IPS-18a (cell line): ENCODE data around the gene AOPEP.

Experiments
- H3K27ac ChIP-seq: one replicate; pipeline ENCODE4 v1.5.1; 2013; ENCODE audit warnings: low read length
- H3K27me3 ChIP-seq: one replicate; pipeline ENCODE4 v1.6.1; 2013; ENCODE audit warnings: mild to moderate bottlenecking, low read length; ENCODE audit not compliant: control insufficient read depth, insufficient read depth
- H3K36me3 ChIP-seq: one replicate; pipeline ENCODE4 v1.6.1; 2013; ENCODE audit warnings: low read depth, low read length; ENCODE audit not compliant: control insufficient read depth
- H3K4me1 ChIP-seq: one replicate; pipeline ENCODE4 v1.6.1; 2013; ENCODE audit warnings: low read depth, low read length; ENCODE audit not compliant: control insufficient read depth
- H3K4me3 ChIP-seq: one replicate; pipeline ENCODE4 v1.5.1; 2013; ENCODE audit warnings: low read length
- H3K9ac ChIP-seq: one replicate; pipeline ENCODE4 v1.6.1; 2013; ENCODE audit warnings: mild to moderate bottlenecking, low read length, moderate library complexity
- H3K9me3 ChIP-seq: one replicate; pipeline ENCODE4 v1.6.1; 2013; ENCODE audit warnings: low read depth, low read length; ENCODE audit not compliant: control insufficient read depth

Gene AOPEP

GRCh38 chr9:94920420-94921091 lies 194.1 kb downstream of the AOPEP start:
- H3K27ac ChIP-seq: no peak overlapping the region
- no peaks in the 10 kb centered on the region for H3K27me3 ChIP-seq
- H3K9me3 ChIP-seq: no peaks in the 10 kb centered on the region
- H3K36me3 ChIP-seq: no peaks in the 10 kb centered on the region
- H3K9ac ChIP-seq: no peak overlapping the region
- H3K4me1 ChIP-seq: peaks cover 19% of the 10 kb centered on the region
- H3K4me3 ChIP-seq: no peak overlapping the region

- H3K4me1 ChIP-seq: peaks cover 19% of the 10 kb centered on the region
- H3K27me3 ChIP-seq: no peaks in the 10 kb centered on the region
- no peaks in the 10 kb centered on the region for H3K9me3 ChIP-seq
- H3K36me3 ChIP-seq: no peaks in the 10 kb centered on the region
- H3K4me3 ChIP-seq: no peak overlapping the region
- no peak overlapping the region for H3K27ac ChIP-seq
- H3K9ac ChIP-seq: no peak overlapping the region
These were observed 194.6 kb downstream of the AOPEP start for GRCh38 chr9:94921092-94921471.

- Histone ChIP-seq H3K4me3 (no peak overlapping the region), H3K36me3 (no peaks in the 10 kb centered on the region), H3K27me3 (no peaks in the 10 kb centered on the region), H3K9me3 (no peaks in the 10 kb centered on the region), H3K9ac (no peak overlapping the region), H3K27ac (no peak overlapping the region), H3K4me1 (peaks cover 19% of the 10 kb centered on the region)
These were observed 195.2 kb downstream of the AOPEP start for GRCh38 chr9:94921656-94922055.

- no peak overlapping the region for H3K27ac ChIP-seq
- H3K4me1 ChIP-seq: peaks cover 19% of the 10 kb centered on the region
- H3K36me3 ChIP-seq: no peaks in the 10 kb centered on the region
- H3K9me3 ChIP-seq: no peaks in the 10 kb centered on the region
- H3K9ac ChIP-seq: no peak overlapping the region
- no peak overlapping the region for H3K4me3 ChIP-seq
- H3K27me3 ChIP-seq: no peaks in the 10 kb centered on the region
These were observed 195.7 kb downstream of the AOPEP start for GRCh38 chr9:94922098-94922607.

- H3K9ac ChIP-seq: no peak overlapping the region
- no peaks in the 10 kb centered on the region for H3K36me3 ChIP-seq
- no peak overlapping the region for H3K4me3 ChIP-seq
- peaks cover 19% of the 10 kb centered on the region for H3K4me1 ChIP-seq
- no peaks in the 10 kb centered on the region for H3K9me3 ChIP-seq
- no peak overlapping the region for H3K27ac ChIP-seq
- H3K27me3 ChIP-seq: no peaks in the 10 kb centered on the region
These were observed 196.2 kb downstream of the AOPEP start for GRCh38 chr9:94922691-94923107.

GRCh38 chr9:94923326-94924089 lies 197.0 kb downstream of the AOPEP start:
- no peak overlapping the region for H3K4me3 ChIP-seq
- no peaks in the 10 kb centered on the region for H3K36me3 ChIP-seq
- no peaks in the 10 kb centered on the region for H3K27me3 ChIP-seq
- H3K4me1 ChIP-seq: peaks cover 20% of the 10 kb centered on the region
- no peak overlapping the region for H3K27ac ChIP-seq
- H3K9me3 ChIP-seq: no peaks in the 10 kb centered on the region
- no peak overlapping the region for H3K9ac ChIP-seq

- Histone ChIP-seq H3K4me3 (no peak overlapping the region), H3K4me1 (peaks cover 20% of the 10 kb centered on the region), H3K36me3 (no peaks in the 10 kb centered on the region), H3K27ac (no peak overlapping the region), H3K9ac (no peak overlapping the region), H3K9me3 (no peaks in the 10 kb centered on the region), H3K27me3 (no peaks in the 10 kb centered on the region)
These were observed 199.4 kb downstream of the AOPEP start for GRCh38 chr9:94925751-94926430.

- no peak overlapping the region for H3K4me3 ChIP-seq
- H3K4me1 ChIP-seq: peaks cover 18% of the 10 kb centered on the region
- no peaks in the 10 kb centered on the region for H3K27me3 ChIP-seq
- no peak overlapping the region for H3K27ac ChIP-seq
- no peak overlapping the region for H3K9ac ChIP-seq
- H3K36me3 ChIP-seq: no peaks in the 10 kb centered on the region
- no peaks in the 10 kb centered on the region for H3K9me3 ChIP-seq
These were observed 199.9 kb downstream of the AOPEP start for GRCh38 chr9:94926431-94926800.

- Histone ChIP-seq H3K9me3 (no peaks in the 10 kb centered on the region), H3K27ac (no peak overlapping the region), H3K27me3 (no peaks in the 10 kb centered on the region), H3K4me1 (peaks cover 11% of the 10 kb centered on the region), H3K9ac (no peak overlapping the region), H3K36me3 (no peaks in the 10 kb centered on the region), H3K4me3 (no peak overlapping the region)
These were observed 200.7 kb downstream of the AOPEP start for GRCh38 chr9:94927048-94927761.

- H3K9me3 ChIP-seq: no peaks in the 10 kb centered on the region
- no peak overlapping the region for H3K9ac ChIP-seq
- H3K4me1 ChIP-seq: peaks cover 5% of the 10 kb centered on the region
- H3K4me3 ChIP-seq: no peak overlapping the region
- H3K36me3 ChIP-seq: no peaks in the 10 kb centered on the region
- no peaks in the 10 kb centered on the region for H3K27me3 ChIP-seq
- no peak overlapping the region for H3K27ac ChIP-seq
These were observed 201.5 kb downstream of the AOPEP start for GRCh38 chr9:94927762-94928670.
